Ishikawa (cell line): ENCODE data around the gene TMPRSS4.

Experiments used
- CEBPB ChIP-seq: IDR thresholded peaks from 2 replicates; pipeline ENCODE4 v1.6.1; 2012
- CREB1 ChIP-seq: IDR thresholded peaks from 2 replicates; pipeline ENCODE4 v1.6.1; 2012; ENCODE audit warnings: low read depth
- EGR1 ChIP-seq: IDR thresholded peaks from 2 replicates; pipeline ENCODE4 v1.6.1; 2012
- EP300 ChIP-seq: IDR thresholded peaks from 2 replicates; pipeline ENCODE4 v1.6.1; 2012; ENCODE audit warnings: borderline replicate concordance
- FOXM1 ChIP-seq: IDR thresholded peaks from 2 replicates; pipeline ENCODE4 v1.6.1; 2012; ENCODE audit warnings: low read depth, borderline replicate concordance
- NFIC ChIP-seq: IDR thresholded peaks from 2 replicates; pipeline ENCODE4 v1.6.1; 2012
- RAD21 ChIP-seq: IDR thresholded peaks from 2 replicates; pipeline ENCODE4 v1.6.1; 2012; ENCODE audit warnings: low read depth
- TAF1 ChIP-seq: IDR thresholded peaks from 2 replicates; pipeline ENCODE4 v1.6.1; 2012; ENCODE audit warnings: low read depth, mild to moderate bottlenecking
- TEAD4 ChIP-seq: IDR thresholded peaks from 2 replicates; pipeline ENCODE4 v1.6.1; 2012
- USF1 ChIP-seq: IDR thresholded peaks from 2 replicates; pipeline ENCODE4 v1.6.1; 2012
- YY1 ChIP-seq: IDR thresholded peaks from 2 replicates; pipeline ENCODE4 v1.6.1; 2012; ENCODE audit warnings: low read depth
- ZBTB7A ChIP-seq: IDR thresholded peaks from 2 replicates; pipeline ENCODE4 v1.6.1; 2012; ENCODE audit warnings: low read depth
- TF ChIP-seq, protein P1 (sequence below): IDR thresholded peaks from 2 replicates; pipeline ENCODE4 v1.6.1; 2012; ENCODE audit warnings: low read depth, mild to moderate bottlenecking
- TF ChIP-seq, protein P2 (sequence below): IDR thresholded peaks from 2 replicates; pipeline ENCODE4 v1.6.1; 2012

TMPRSS4 gene

GRCh38 chr11:118082880-118083552, 6.1 kb downstream of the TMPRSS4 start:
- no peak for TF ChIP-seq EP300
- TF ChIP-seq NFIC: no peak
- TF ChIP-seq CEBPB: no peak
- no peak for TF ChIP-seq TAF1
- TF ChIP-seq FOXM1: no peak
- TF ChIP-seq TEAD4: no peak
- TF ChIP-seq RAD21: no peak
- TF ChIP-seq EGR1: no peak

- TF ChIP-seq, protein P1, sequence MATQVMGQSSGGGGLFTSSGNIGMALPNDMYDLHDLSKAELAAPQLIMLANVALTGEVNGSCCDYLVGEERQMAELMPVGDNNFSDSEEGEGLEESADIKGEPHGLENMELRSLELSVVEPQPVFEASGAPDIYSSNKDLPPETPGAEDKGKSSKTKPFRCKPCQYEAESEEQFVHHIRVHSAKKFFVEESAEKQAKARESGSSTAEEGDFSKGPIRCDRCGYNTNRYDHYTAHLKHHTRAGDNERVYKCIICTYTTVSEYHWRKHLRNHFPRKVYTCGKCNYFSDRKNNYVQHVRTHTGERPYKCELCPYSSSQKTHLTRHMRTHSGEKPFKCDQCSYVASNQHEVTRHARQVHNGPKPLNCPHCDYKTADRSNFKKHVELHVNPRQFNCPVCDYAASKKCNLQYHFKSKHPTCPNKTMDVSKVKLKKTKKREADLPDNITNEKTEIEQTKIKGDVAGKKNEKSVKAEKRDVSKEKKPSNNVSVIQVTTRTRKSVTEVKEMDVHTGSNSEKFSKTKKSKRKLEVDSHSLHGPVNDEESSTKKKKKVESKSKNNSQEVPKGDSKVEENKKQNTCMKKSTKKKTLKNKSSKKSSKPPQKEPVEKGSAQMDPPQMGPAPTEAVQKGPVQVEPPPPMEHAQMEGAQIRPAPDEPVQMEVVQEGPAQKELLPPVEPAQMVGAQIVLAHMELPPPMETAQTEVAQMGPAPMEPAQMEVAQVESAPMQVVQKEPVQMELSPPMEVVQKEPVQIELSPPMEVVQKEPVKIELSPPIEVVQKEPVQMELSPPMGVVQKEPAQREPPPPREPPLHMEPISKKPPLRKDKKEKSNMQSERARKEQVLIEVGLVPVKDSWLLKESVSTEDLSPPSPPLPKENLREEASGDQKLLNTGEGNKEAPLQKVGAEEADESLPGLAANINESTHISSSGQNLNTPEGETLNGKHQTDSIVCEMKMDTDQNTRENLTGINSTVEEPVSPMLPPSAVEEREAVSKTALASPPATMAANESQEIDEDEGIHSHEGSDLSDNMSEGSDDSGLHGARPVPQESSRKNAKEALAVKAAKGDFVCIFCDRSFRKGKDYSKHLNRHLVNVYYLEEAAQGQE: no peak
- TF ChIP-seq USF1 (no peak), EGR1 (no peak), TAF1 (no peak), NFIC (no peak), FOXM1 (no peak), CEBPB (no peak)
Observed at GRCh38 chr11:118084247-118084646, 7.4 kb downstream of the TMPRSS4 start.

GRCh38 chr11:118084656-118085055, 7.8 kb downstream of the TMPRSS4 start:
- TF ChIP-seq, protein P1: no peak
- TF ChIP-seq USF1 (no peak), CEBPB (no peak), EP300 (no peak), TAF1 (no peak), YY1 (no peak), FOXM1 (no peak), EGR1 (no peak), ZBTB7A (no peak), CREB1 (no peak), RAD21 (no peak)

DNA sequence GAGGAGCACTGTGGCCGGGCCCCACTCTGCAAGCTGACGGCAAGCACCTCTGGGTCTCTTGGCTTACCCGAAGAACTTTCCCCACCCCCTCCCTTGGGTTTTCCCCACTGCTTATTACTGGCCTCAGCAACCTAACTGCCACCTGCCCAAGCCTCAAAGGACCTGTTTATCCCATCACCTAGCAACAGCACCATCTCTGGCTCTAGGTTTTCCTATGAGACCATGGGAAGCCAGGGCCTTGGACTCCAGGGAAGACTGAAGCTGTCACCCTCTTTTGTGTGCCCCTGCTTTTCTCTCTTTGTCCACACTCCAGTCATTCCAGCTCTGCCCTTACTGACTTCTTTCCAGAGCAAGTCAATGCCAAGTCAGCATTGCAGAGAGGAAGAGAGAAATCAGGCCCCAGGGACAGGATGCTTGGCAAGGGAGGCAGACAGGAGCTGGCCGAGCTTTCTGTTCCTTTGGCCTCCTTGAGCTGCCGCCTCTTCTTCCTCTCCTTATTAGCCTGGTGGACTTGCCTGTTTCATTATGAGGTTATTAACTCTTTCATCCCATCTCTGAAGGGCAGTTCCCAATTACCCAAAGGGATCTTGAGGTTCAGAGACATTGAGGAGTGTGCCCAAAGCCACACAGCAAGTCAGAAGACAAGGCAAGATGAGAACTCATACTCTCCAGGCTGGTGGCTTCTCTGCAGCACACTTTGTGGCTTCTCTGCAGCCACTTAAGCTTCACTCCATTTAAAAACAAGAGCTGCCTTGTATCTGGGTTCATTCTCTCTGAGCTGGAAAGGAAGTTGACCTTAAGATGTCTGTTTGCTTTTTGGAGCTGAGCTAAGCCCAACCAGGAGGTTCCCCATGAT, 10.3 kb downstream of the TMPRSS4 start, which contains the start of gene SMIM35:
Gene SMIM35 (minus strand): TSS at position 51 of the 856 bp plus-strand sequence. CDS start 206 bp downstream, outside the sequence.
- TF ChIP-seq, protein P2, sequence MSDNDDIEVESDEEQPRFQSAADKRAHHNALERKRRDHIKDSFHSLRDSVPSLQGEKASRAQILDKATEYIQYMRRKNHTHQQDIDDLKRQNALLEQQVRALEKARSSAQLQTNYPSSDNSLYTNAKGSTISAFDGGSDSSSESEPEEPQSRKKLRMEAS: no peak

GRCh38 chr11:118087931-118088330, 11.1 kb downstream of the TMPRSS4 start:
- TF ChIP-seq FOXM1 (no peak), CEBPB (no peak), TEAD4 (no peak), YY1 (no peak)

GRCh38 chr11:118088531-118088930, 11.7 kb downstream of the TMPRSS4 start:
- TF ChIP-seq TAF1 (no peak), CEBPB (no peak), FOXM1 (no peak), CREB1 (no peak), ZBTB7A (no peak), YY1 (no peak)
- TF ChIP-seq, protein P1: no peak
